Measurements from ENCODE around the gene HK3. TPM values are rescaled to one million over a fixed set of nuclear protein-coding genes. Genes with fewer than 3 reads are reported as not detected.
A peak's percentile ranks its signal among the peaks of the same experiment; 100 is the strongest.

Gene HK3
- total and polyA plus RNA-seq, 7 experiments from 2014 or later, result 0.27 to 118 (median 2.0) TPM; not detected in 1

GRCh38 chr5:176890455-176891330, 8.5 kb downstream of the HK3 start:
- Histone ChIP-seq H3K36me3 (ENCODE audit: control insufficient read depth in 2 of 3, insufficient read depth in 3 of 3, low read length in 3 of 3) (no peaks in the 10 kb centered on the region), H3K27ac (ENCODE audit: low read depth, low read length) (no peak overlapping the region), H3K9me3 (ENCODE audit: control insufficient read depth in 2 of 3, low read length in 3 of 3) (no peaks in the 10 kb centered on the region), H3K4me3 (ENCODE audit: low read length) (no peak overlapping the region), H3K4me1 (ENCODE audit: control insufficient read depth in 2 of 2, insufficient read depth in 2 of 2, low read length in 2 of 2) (no peaks in the 10 kb centered on the region), H3K27me3 (ENCODE audit: control insufficient read depth in 2 of 2, insufficient read depth in 2 of 2, low read length in 2 of 2) (no peaks in the 10 kb centered on the region)
- intact Hi-C loops (cut with micrococcal nuclease), result no loop called here
- POLR2A ChIA-PET, result no interaction called here
- Mint-ChIP-seq H3K4me1 (peaks cover 0 to 10% (median 0%) of the 10 kb centered on the region in 7 donors), H3K9me3 (no peaks in the 10 kb centered on the region), H3K4me3 (no peak overlapping the region), H3K36me3 (no peaks in the 10 kb centered on the region), H3K27ac (no peak overlapping the region), H3K27me3 (no peaks in the 10 kb centered on the region)
- DNase-seq (no peak), ATAC-seq (no peak)
- CTCF ChIA-PET, result no interaction called here

GRCh38 chr5:176889321-176890280, 9.5 kb downstream of the HK3 start:
- Histone ChIP-seq H3K27me3 (ENCODE audit: control insufficient read depth in 2 of 2, insufficient read depth in 2 of 2, low read length in 2 of 2) (no peaks in the 10 kb centered on the region), H3K4me3 (ENCODE audit: low read length) (no peak overlapping the region), H3K4me1 (ENCODE audit: control insufficient read depth in 2 of 2, insufficient read depth in 2 of 2, low read length in 2 of 2) (no peaks in the 10 kb centered on the region), H3K27ac (ENCODE audit: low read depth, low read length) (no peak overlapping the region), H3K36me3 (ENCODE audit: control insufficient read depth in 2 of 3, insufficient read depth in 3 of 3, low read length in 3 of 3) (no peaks in the 10 kb centered on the region), H3K9me3 (ENCODE audit: control insufficient read depth in 2 of 3, low read length in 3 of 3) (no peaks in the 10 kb centered on the region)
- DNase-seq (no peak), ATAC-seq (no peak)
- ChIA-PET POLR2A (no interaction called here), CTCF (no interaction called here)
- Mint-ChIP-seq H3K27me3 (no peaks in the 10 kb centered on the region), H3K9me3 (no peaks in the 10 kb centered on the region), H3K36me3 (no peaks in the 10 kb centered on the region), H3K4me1 (peaks cover 0 to 9% (median 5%) of the 10 kb centered on the region in 7 donors), H3K4me3 (no peak overlapping the region), H3K27ac (peak overlapping the region in 1 of 9 donors; percentile 38)
- intact Hi-C loops (cut with micrococcal nuclease), result no loop called here

GRCh38 chr5:176888865-176889165, 10.3 kb downstream of the HK3 start:
- ChIA-PET POLR2A (no interaction called here), CTCF (no interaction called here)
- H3K27me3 ChIP-seq (ENCODE audit: control insufficient read depth in 2 of 2, insufficient read depth in 2 of 2, low read length in 2 of 2), result no peaks in the 10 kb centered on the region
- Mint-ChIP-seq H3K9me3 (no peaks in the 10 kb centered on the region), H3K4me1 (peaks cover 0 to 10% (median 6%) of the 10 kb centered on the region in 7 donors), H3K36me3 (no peaks in the 10 kb centered on the region), H3K27me3 (no peaks in the 10 kb centered on the region), H3K4me3 (no peak overlapping the region), H3K27ac (no peak overlapping the region)
- no peak for ATAC-seq
- no peaks in the 10 kb centered on the region for H3K36me3 ChIP-seq (ENCODE audit: control insufficient read depth in 2 of 3, insufficient read depth in 3 of 3, low read length in 3 of 3)
- no peak overlapping the region for H3K27ac ChIP-seq (ENCODE audit: low read depth, low read length)
- DNase-seq, result no peak
- no peaks in the 10 kb centered on the region for H3K9me3 ChIP-seq (ENCODE audit: control insufficient read depth in 2 of 3, low read length in 3 of 3)
- no peak overlapping the region for H3K4me3 ChIP-seq (ENCODE audit: low read length)
- intact Hi-C loops (cut with micrococcal nuclease), result no loop called here
- no peaks in the 10 kb centered on the region for H3K4me1 ChIP-seq (ENCODE audit: control insufficient read depth in 2 of 2, insufficient read depth in 2 of 2, low read length in 2 of 2)

DNA sequence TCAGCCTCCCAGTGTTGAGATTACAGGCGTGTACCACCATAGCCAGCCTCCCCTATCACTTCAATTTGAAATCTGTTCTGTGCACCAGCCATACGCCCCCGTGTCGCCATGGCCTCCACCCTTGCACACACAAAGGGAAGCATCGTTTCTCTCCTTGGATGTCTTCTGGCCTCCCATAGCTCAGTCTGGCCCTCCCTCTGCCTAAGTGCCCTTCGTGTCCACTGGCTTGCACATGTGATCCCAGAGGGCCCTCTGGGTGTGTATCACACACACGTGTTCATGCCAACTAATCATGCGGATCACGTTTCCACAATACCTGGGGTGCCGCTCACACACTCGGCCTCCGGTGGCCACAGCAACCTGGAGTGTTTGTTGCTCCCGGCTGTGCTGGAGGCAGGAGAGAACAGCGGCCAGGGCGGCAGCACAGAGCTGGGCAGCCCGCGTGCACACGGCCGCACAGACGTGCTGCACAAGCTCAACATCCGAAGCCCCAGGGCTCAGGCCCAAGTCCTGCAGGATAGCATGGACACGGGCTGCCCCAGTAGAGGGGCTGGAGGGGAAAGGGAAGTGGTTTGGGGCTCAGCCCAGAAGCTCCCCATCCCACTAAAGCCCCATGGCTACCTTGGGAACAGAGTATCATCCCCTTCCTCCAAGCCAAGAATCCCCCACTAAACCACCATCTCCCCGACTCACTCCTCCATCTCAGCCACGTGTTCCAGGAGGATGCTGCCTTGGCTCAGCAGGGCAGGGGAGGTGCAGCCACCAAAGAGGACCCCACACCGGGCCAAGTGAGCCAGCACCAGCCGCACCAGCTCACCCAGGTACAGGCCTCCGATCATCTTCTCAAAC, 10.9 kb downstream of the HK3 start:
- DNase-seq (no peak), ATAC-seq (no peak)
- intact Hi-C loops (cut with micrococcal nuclease), result no loop called here
- Histone ChIP-seq H3K27me3 (ENCODE audit: control insufficient read depth in 2 of 2, insufficient read depth in 2 of 2, low read length in 2 of 2) (no peaks in the 10 kb centered on the region), H3K36me3 (ENCODE audit: control insufficient read depth in 2 of 3, insufficient read depth in 3 of 3, low read length in 3 of 3) (no peaks in the 10 kb centered on the region), H3K4me3 (ENCODE audit: low read length) (no peak overlapping the region), H3K4me1 (ENCODE audit: control insufficient read depth in 2 of 2, insufficient read depth in 2 of 2, low read length in 2 of 2) (no peaks in the 10 kb centered on the region), H3K9me3 (ENCODE audit: control insufficient read depth in 2 of 3, low read length in 3 of 3) (no peaks in the 10 kb centered on the region), H3K27ac (ENCODE audit: low read depth, low read length) (no peak overlapping the region)
- H3K27me3 Mint-ChIP-seq, result no peaks in the 10 kb centered on the region
- H3K9me3 Mint-ChIP-seq, result no peaks in the 10 kb centered on the region
- H3K4me3 Mint-ChIP-seq, result no peak overlapping the region
- CTCF ChIA-PET, result no interaction called here
- POLR2A ChIA-PET, result no interaction called here
- no peak overlapping the region for H3K27ac Mint-ChIP-seq
- no peaks in the 10 kb centered on the region for H3K36me3 Mint-ChIP-seq
- H3K4me1 Mint-ChIP-seq, result peaks cover 0 to 10% (median 6%) of the 10 kb centered on the region in 7 donors

DNA sequence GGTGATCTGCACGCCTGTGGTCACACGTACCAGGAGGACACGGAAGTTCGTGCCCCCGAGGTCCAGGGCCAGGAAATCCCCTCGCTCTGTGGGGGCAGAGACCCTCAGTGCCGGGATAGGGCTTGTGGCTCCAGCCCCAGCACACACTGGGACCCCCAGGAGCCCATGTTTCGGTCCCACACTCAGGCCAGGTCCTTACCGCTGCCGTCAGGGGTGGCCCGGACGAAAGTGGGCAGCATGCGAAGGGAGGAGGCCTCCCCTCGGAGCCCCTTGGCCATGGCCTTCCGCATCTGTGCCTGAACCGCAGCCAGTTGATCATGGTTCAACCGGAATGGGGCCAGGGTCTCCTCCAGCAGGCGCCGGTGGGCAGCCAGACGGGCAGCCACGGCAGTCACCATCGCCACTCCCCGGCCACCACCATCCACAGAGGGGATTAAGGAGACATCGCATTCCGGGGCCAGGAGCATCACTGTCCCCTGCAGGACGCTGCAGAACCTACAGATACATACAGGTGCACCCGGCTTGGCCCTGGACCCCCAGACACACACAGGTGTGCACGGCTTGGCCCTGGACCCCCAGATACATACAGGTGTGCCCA, 11.8 kb downstream of the HK3 start:
- Histone ChIP-seq H3K27me3 (ENCODE audit: control insufficient read depth in 2 of 2, insufficient read depth in 2 of 2, low read length in 2 of 2) (no peaks in the 10 kb centered on the region), H3K27ac (ENCODE audit: low read depth, low read length) (no peak overlapping the region), H3K4me1 (ENCODE audit: control insufficient read depth in 2 of 2, insufficient read depth in 2 of 2, low read length in 2 of 2) (no peaks in the 10 kb centered on the region), H3K9me3 (ENCODE audit: control insufficient read depth in 2 of 3, low read length in 3 of 3) (no peaks in the 10 kb centered on the region), H3K36me3 (ENCODE audit: control insufficient read depth in 2 of 3, insufficient read depth in 3 of 3, low read length in 3 of 3) (no peaks in the 10 kb centered on the region), H3K4me3 (ENCODE audit: low read length) (no peak overlapping the region)
- no peak overlapping the region for H3K27ac Mint-ChIP-seq
- DNase-seq (no peak), ATAC-seq (no peak)
- no peaks in the 10 kb centered on the region for H3K27me3 Mint-ChIP-seq
- H3K9me3 Mint-ChIP-seq, result no peaks in the 10 kb centered on the region
- H3K4me3 Mint-ChIP-seq, result no peak overlapping the region
- peaks cover 0 to 10% (median 6%) of the 10 kb centered on the region in 7 donors for H3K4me1 Mint-ChIP-seq
- H3K36me3 Mint-ChIP-seq, result no peaks in the 10 kb centered on the region
- ChIA-PET CTCF (interaction anchor here (0.6 kb wide), 1 partner anchor 12 kb away, joined by 3 read pairs; the partner anchor contains the start of gene HK3), POLR2A (no interaction called here)
- intact Hi-C loops (cut with micrococcal nuclease), result no loop called here

Data from naive thymus-derived CD4-positive, alpha-beta T cell (primary cell).